Measurements from ENCODE around the gene TLR9.

The TLR9 gene

DNA sequence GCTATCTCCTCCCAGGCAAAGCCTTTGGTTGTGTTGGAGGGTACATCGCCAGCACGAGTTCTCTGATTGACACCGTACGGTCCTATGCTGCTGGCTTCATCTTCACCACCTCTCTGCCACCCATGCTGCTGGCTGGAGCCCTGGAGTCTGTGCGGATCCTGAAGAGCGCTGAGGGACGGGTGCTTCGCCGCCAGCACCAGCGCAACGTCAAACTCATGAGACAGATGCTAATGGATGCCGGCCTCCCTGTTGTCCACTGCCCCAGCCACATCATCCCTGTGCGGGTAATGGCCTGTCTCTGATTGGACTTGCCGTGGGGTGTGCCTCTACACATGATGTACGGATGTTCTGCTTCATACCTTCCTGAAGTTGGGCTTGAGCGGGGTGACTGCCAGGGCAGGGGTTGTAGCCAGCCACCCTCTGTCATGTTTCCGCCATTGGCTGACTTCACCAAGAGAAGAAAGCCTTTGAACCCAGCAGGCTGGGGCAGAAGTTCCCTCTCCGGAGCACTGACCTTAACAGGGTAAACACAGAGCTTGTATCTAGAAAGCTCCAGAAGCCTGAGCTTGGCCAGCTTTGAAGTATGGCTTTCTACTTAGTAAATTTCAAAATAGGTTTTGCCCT, 14.1 kb downstream of the TLR9 start:
- TF ChIP-seq, protein P1, sequence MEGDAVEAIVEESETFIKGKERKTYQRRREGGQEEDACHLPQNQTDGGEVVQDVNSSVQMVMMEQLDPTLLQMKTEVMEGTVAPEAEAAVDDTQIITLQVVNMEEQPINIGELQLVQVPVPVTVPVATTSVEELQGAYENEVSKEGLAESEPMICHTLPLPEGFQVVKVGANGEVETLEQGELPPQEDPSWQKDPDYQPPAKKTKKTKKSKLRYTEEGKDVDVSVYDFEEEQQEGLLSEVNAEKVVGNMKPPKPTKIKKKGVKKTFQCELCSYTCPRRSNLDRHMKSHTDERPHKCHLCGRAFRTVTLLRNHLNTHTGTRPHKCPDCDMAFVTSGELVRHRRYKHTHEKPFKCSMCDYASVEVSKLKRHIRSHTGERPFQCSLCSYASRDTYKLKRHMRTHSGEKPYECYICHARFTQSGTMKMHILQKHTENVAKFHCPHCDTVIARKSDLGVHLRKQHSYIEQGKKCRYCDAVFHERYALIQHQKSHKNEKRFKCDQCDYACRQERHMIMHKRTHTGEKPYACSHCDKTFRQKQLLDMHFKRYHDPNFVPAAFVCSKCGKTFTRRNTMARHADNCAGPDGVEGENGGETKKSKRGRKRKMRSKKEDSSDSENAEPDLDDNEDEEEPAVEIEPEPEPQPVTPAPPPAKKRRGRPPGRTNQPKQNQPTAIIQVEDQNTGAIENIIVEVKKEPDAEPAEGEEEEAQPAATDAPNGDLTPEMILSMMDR (IDR thresholded peaks at IDR 0.05; ENCODE audit: insufficient read depth, low read length, missing control alignments): no peak
- ChIA-PET POLR2A (interaction anchor here (1.2 kb wide), 1 partner anchor 29 kb away, joined by 3 read pairs; no protein-coding TSS in a partner anchor), CTCF (interaction anchor here (3.1 to 17.4 kb wide), 4 partner anchors 9 to 128 kb away, joined by 14 to 389 read pairs (median 278); partner anchors contain the start of genes TLR9 and TWF2)

DNA sequence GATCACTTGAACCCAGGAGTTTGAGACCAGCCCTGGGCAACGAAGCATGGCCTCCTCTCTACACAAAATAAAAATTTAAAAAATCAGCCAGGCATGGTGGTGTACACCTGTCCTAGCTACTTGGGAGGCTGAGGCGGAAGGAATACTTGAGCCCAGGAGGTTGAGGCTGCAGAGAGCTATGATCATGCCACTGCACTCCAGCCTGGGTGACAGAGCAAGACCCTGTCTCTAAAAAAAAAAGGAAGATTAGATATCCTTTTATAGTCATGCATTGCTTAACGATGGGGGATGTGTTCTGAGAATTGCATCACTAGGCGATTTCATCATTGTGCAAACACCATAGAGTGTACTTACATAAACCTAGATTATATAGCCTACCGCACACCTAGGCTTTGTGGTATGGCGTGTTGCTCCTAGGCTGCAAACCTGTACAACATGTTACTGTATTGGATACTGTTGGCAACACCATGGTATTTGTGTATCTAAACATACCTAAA, 14.8 kb downstream of the TLR9 start:
- peak; percentile 19 for DNase-seq (ENCODE audit: low read depth, low spot score)
- ChIA-PET CTCF (interaction anchor here (12.6 to 17.4 kb wide), 2 partner anchors 10 to 129 kb away, joined by 219 to 389 read pairs; partner anchors contain the start of gene TLR9), POLR2A (interaction anchor here (1.2 kb wide), 1 partner anchor 30 kb away, joined by 3 read pairs; no protein-coding TSS in a partner anchor)
- TF ChIP-seq, protein P1 (IDR thresholded peaks at IDR 0.05; ENCODE audit: insufficient read depth, low read length, missing control alignments): no peak
- H3K4me3 ChIP-seq (ENCODE audit: low read depth, low read length): no peak overlapping the region

More for the DNA sequence above, 14.1 kb downstream of the TLR9 start:
- H3K4me3 ChIP-seq (ENCODE audit: low read depth, low read length): no peak overlapping the region
- DNase-seq (ENCODE audit: low read depth, low spot score): no peak

DNA sequence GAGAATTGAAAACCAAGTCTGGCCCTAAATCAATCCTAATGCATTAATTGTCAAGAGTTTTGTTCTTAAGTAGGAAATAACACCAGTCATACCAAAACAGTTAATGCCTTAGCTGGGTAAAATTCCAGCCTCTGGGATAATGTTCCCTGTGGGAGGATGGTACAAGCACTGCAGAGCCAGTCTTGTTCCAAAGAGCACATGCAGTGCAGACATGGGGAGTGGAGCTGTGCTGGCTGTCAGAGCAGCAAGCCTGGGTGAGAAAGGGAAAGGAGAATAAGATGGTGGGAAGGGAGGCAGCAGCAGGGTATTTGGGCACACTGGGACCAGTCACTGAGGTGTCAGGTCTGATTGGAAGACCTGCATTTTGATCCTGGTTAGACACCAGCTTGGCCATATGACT, 15.4 kb downstream of the TLR9 start:
- ChIA-PET CTCF (interaction anchor here (1.4 to 17.4 kb wide), 3 partner anchors 11 to 130 kb away, joined by 3 to 389 read pairs (median 219); partner anchors contain the start of gene TLR9), POLR2A (interaction anchor here (1.2 kb wide), 1 partner anchor 30 kb away, joined by 3 read pairs; no protein-coding TSS in a partner anchor)
- no peak for DNase-seq (ENCODE audit: low read depth, low spot score)
- TF ChIP-seq, protein P1 (IDR thresholded peaks at IDR 0.05; ENCODE audit: insufficient read depth, low read length, missing control alignments): no peak
- no peak overlapping the region for H3K4me3 ChIP-seq (ENCODE audit: low read depth, low read length)

DNA sequence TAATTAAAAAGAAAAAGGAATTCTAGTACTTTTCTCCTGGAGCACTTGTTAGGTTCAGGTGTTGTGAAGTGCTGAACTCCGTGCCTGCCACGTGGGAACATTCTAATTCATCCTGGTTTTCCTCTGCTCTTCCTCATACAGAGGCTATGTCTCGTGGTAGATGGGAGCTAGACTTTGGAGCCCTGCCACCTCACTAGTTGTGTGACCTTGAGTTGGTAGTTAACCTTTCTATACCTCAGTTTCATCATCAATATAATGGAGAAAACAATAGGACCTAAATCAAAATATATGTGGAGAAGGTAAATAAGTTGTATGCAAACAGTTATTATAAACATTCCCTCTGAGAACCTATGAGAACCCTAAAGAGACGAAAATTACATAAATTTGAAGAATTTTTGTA, 16.9 kb downstream of the TLR9 start:
- CTCF ChIA-PET: interaction anchor here (0.9 to 17.4 kb wide), 8 partner anchors 7 to 204 kb away, joined by 3 to 389 read pairs (median 4); partner anchors contain the start of gene TLR9
- H3K4me3 ChIP-seq (ENCODE audit: low read depth, low read length): no peak overlapping the region
- POLR2A ChIA-PET: no interaction called here
- no peak for DNase-seq (ENCODE audit: low read depth, low spot score)
- TF ChIP-seq, protein P1 (IDR thresholded peaks at IDR 0.05; ENCODE audit: insufficient read depth, low read length, missing control alignments): no peak

DNA sequence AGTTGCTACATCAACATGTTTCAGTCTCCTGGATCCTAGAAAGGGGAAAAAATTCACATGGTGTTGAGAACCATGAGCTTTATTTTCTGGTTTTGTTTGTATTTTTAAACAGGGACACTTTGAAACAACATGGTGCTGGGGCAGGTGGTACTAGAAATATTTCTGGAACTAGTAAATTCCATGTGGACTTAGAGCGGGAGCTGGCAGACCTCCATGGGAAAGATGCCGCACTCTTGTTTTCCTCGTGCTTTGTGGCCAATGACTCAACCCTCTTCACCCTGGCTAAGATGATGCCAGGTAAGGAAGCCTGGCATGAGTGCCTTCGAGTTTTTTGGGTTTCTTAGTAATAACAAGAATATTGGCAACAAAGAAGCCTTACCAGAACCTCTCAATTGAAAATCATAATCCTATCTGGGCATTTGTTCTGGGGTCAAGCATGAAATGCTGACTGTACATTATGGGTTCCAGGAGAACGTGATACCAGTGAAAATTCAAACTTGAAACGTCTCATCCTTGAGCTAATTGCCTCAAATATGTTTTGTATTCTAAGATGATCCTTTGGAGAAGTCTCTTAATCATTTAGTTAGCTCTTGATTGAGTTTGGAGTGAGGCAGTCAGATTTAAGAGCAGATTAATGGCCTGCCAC, 19.6 kb downstream of the TLR9 start:
- no peak overlapping the region for H3K4me3 ChIP-seq (ENCODE audit: low read depth, low read length)
- no peak for DNase-seq (ENCODE audit: low read depth, low spot score)
- TF ChIP-seq, protein P1 (IDR thresholded peaks at IDR 0.05; ENCODE audit: insufficient read depth, low read length, missing control alignments): no peak
- ChIA-PET CTCF (interaction anchor here (1.2 to 12.6 kb wide), 5 partner anchors 9 to 202 kb away, joined by 3 to 219 read pairs (median 3); partner anchors contain the start of gene TLR9), POLR2A (no interaction called here)

Measured in AG04449 (cell line).